Mucosa of rectum (tissue), 2 donors: ENCODE measurements around the gene CNOT4.

Experiments
- H3K27ac ChIP-seq, 2 donors: one replicate each; pipeline ENCODE4 v1.7.0; 2013; ENCODE audit warnings: inconsistent platforms in 2 of 2, low read depth in 2 of 2, low read length in 2 of 2
- H3K27me3 ChIP-seq, 2 donors: one replicate each; pipeline ENCODE4 v1.7.0; 2013; ENCODE audit warnings: low read length in 2 of 2; ENCODE audit not compliant: control insufficient read depth in 2 of 2, insufficient read depth in 2 of 2
- H3K36me3 ChIP-seq, 2 donors: one replicate each; pipeline ENCODE4 v1.7.0; 2013; ENCODE audit warnings: low read length in 2 of 2; ENCODE audit not compliant: control insufficient read depth in 2 of 2, insufficient read depth in 2 of 2
- H3K4me1 ChIP-seq, 2 donors: one replicate each; pipeline ENCODE4 v1.7.0; 2013; ENCODE audit warnings: low read length in 2 of 2, mild to moderate bottlenecking in 1 of 2; ENCODE audit not compliant: control insufficient read depth in 2 of 2, insufficient read depth in 2 of 2
- H3K4me3 ChIP-seq, 2 donors: one replicate each; pipeline ENCODE4 v1.7.0; 2013; ENCODE audit warnings: low read length in 2 of 2
- H3K9ac ChIP-seq, 2 donors: one replicate each; pipeline ENCODE4 v1.7.0; 2013; ENCODE audit warnings: low read length in 2 of 2, low read depth in 1 of 2, mild to moderate bottlenecking in 1 of 2
- H3K9me3 ChIP-seq, 2 donors: one replicate each; pipeline ENCODE4 v1.7.0; 2013; ENCODE audit warnings: low read length in 2 of 2; ENCODE audit not compliant: control insufficient read depth in 2 of 2
- donor health status: healthy.
- donor health status: Normal muscosa, but diverticular disease.

CNOT4 gene

DNA sequence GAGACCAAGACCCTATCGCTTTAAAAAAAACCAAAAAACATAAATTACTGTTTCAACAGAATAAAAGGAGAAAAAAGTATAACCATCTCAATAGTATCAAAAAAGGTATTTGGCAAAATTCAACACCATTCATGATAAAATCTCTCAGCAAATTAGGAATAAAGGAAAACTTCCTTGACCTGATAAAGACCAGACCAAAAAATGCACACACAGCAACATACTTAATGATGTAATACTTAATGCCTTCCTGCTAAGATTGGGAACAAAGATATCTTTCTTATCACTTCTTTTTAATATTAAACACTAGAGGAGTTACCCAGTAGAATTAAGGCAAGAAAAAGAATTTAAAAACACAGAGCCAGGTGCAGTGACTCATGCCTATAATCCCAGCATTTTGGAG, 79.3 kb downstream of the CNOT4 start:
- Histone ChIP-seq H3K9me3 (no peaks in the 10 kb centered on the region), H3K27me3 (no peaks in the 10 kb centered on the region), H3K36me3 (peaks cover 3 to 4% of the 10 kb centered on the region in 2 donors), H3K9ac (no peak overlapping the region), H3K4me3 (no peak overlapping the region), H3K27ac (no peak overlapping the region), H3K4me1 (no peaks in the 10 kb centered on the region)

DNA sequence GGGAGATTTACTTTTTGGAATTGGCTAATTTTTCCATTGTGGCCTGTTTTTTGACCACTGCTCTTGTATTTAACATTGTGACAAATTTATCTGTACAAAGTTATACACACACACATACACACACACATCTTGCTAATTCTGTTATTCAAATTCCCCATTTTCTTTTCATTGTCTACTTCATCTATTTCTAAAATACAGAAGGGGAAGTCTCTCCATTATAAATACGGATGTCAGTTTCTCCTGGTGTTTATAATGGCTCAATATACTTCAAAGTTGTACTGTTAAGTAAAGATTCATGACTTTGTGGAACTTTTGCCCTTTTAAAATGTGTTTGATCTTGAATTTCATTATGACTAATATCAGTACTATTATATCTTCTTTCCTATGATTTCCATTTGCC, 81.0 kb downstream of the CNOT4 start:
- no peak overlapping the region for H3K9ac ChIP-seq
- no peaks in the 10 kb centered on the region for H3K9me3 ChIP-seq
- H3K36me3 ChIP-seq = peaks cover 0 to under 1% of the 10 kb centered on the region in 2 donors
- H3K4me1 ChIP-seq = no peaks in the 10 kb centered on the region
- H3K4me3 ChIP-seq = no peak overlapping the region
- no peak overlapping the region for H3K27ac ChIP-seq
- no peaks in the 10 kb centered on the region for H3K27me3 ChIP-seq

DNA sequence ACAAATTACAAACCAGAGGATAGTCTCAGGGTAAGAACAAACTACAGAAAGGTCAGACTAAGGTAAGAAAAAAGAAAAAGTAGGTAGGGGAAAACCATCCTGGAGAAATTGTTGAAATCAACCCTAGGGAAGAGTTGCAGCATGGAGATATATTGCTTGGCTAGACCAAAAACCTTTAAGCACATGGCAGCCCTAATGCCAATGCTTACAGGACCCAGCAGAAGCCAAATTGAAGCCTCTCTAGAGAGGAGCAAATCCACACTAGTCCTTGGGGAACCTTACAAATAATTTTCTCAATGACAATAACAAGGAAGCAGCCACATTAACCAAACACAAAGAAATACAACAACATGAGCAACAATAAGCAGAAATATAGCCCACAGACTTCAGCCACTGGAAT, 81.9 kb downstream of the CNOT4 start:
- no peak overlapping the region for H3K4me3 ChIP-seq
- H3K27me3 ChIP-seq = no peaks in the 10 kb centered on the region
- no peak overlapping the region for H3K27ac ChIP-seq
- H3K9me3 ChIP-seq = no peaks in the 10 kb centered on the region
- no peak overlapping the region for H3K9ac ChIP-seq
- H3K4me1 ChIP-seq = no peaks in the 10 kb centered on the region
- no peaks in the 10 kb centered on the region for H3K36me3 ChIP-seq

DNA sequence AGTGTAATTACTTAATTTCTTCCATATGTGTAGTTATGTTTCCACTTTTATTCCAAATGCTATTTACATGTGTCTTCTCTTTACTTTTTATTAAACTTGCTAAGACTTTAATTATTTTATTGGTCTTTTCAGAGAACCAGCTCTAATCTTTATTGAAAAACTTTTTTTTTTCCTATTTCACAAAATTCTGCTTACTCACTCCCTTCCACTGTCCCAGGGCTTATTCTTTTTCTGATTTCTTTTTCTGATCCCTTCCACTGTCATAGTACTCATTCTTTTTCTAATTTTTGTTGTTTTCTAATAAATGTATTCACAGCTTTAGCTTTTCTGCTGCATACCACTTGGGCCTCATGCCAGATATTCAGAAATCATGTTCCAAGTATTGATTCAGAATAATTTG, 82.7 kb downstream of the CNOT4 start:
- Histone ChIP-seq H3K27me3 (no peaks in the 10 kb centered on the region), H3K9me3 (no peaks in the 10 kb centered on the region), H3K27ac (no peak overlapping the region), H3K9ac (no peak overlapping the region), H3K4me3 (no peak overlapping the region), H3K4me1 (no peaks in the 10 kb centered on the region), H3K36me3 (no peaks in the 10 kb centered on the region)

DNA sequence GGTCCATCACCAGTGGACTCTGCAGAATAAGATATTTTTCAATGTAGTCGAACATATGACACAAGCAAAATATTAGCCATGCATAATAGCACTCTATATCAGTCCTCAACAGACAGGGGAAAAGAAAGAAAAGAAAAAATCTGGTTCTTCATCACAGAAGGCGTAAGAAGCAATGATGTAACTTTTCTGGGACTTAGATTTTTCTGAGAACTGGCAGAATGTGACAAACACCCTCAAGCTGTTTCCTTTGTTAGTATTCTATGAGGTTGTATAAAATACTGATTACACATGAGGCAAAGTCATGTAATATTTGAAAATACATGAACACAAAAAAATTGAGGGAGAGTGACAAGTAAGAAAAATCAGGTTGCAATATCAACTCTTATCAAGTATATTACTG, 84.9 kb downstream of the CNOT4 start:
- Histone ChIP-seq H3K27ac (no peak overlapping the region), H3K27me3 (no peaks in the 10 kb centered on the region), H3K4me3 (no peak overlapping the region), H3K4me1 (no peaks in the 10 kb centered on the region), H3K9me3 (no peaks in the 10 kb centered on the region), H3K9ac (no peak overlapping the region), H3K36me3 (no peaks in the 10 kb centered on the region)

DNA sequence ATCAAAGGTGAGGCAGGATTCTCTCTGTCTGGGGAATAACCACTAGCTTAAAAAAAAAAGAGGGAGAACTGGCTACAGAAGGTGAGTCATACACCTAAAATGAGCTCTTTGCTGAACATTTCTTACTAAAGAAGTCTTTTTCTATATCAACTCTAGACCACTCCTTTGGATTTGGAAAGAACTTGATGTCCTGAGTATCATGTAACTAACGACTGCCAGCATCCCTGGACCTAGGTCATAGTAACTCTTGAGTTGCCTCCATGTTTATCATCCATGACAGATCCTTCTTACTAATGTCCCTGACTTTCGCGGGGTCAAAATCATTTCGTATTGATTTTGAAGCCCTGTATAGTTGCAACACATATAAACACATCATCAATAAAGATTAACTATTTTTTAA, 89.1 kb downstream of the CNOT4 start:
- no peak overlapping the region for H3K9ac ChIP-seq
- H3K9me3 ChIP-seq = no peaks in the 10 kb centered on the region
- no peak overlapping the region for H3K4me3 ChIP-seq
- no peak overlapping the region for H3K27ac ChIP-seq
- H3K36me3 ChIP-seq = peaks cover 0 to 6% of the 10 kb centered on the region in 2 donors
- H3K4me1 ChIP-seq = no peaks in the 10 kb centered on the region
- H3K27me3 ChIP-seq = no peaks in the 10 kb centered on the region

DNA sequence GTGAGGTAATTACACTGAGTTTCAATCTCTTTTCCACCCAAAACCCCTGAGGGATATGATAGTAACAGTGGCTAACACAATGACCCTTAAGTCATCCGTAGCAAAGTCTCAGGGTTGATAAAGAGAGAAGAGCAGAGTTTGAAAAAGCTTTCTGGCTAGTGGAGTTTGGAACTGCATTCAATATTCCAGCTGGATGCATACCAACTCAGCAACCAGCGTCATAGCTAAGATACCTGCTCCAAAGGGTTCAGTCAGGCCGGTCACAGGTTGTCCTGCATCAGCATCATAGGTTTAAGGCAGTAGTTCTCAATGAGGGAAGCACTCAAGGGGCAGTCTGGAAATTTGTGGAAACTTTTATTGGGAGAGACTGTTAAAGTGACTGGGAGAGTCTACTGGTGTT, 93.5 kb downstream of the CNOT4 start:
- peaks cover 0 to 8% of the 10 kb centered on the region in 2 donors for H3K36me3 ChIP-seq

DNA sequence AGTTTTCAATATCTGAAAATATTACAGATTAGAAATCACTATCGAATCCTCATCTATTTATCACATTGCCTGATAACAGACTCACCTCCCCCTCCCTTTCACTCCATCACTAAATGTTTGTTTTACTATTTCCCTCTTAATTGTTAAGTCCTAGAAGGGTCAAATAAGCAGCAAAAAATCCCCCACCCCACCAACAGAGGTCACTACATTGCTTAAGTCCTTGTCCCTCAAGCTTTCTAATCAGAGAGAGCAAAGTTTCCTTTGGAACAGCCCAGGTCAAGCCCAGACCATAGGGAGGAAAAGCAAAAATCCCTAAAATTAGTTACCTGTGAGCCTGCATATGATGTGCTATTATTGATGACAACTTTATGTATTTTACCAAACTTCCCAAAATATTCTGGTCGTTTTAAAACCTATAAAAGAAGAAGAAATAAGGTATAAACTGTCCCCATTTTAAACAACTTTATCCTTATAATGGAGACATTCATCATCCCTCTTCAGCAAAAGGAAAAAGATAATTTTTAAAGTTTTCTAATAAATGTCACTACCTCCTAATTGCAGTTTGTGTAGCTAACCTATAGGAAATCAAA, 95.0 kb downstream of the CNOT4 start:
- H3K9ac ChIP-seq = no peak overlapping the region
- no peak overlapping the region for H3K27ac ChIP-seq
- no peak overlapping the region for H3K4me3 ChIP-seq
- no peaks in the 10 kb centered on the region for H3K9me3 ChIP-seq
- peaks cover 0 to 8% of the 10 kb centered on the region in 2 donors for H3K36me3 ChIP-seq
- H3K4me1 ChIP-seq = no peaks in the 10 kb centered on the region
- no peaks in the 10 kb centered on the region for H3K27me3 ChIP-seq

More for the DNA sequence above, 93.5 kb downstream of the CNOT4 start:
- Histone ChIP-seq H3K4me1 (no peaks in the 10 kb centered on the region), H3K27me3 (no peaks in the 10 kb centered on the region), H3K9ac (no peak overlapping the region), H3K4me3 (no peak overlapping the region), H3K27ac (no peak overlapping the region), H3K9me3 (no peaks in the 10 kb centered on the region)

DNA sequence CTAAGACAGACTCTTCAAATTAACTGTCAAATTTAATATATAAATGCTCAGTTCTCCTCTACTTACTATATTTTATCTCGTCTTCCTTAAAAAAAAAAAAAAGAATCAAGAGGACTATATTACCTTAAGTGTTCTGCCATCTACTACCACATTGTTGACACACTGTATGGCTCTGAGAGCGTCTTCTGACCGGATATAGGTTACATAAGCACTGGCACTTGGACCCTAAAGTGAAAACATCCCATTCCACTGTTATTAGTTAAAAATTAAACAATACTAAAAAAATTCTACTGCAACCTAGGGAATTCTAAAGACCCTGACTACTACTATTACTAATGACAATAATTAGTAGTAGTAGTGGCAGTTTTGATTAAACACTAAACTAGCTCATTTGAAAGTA, 95.7 kb downstream of the CNOT4 start:
- Histone ChIP-seq H3K27me3 (no peaks in the 10 kb centered on the region), H3K36me3 (peaks cover 0 to 8% of the 10 kb centered on the region in 2 donors), H3K9me3 (no peaks in the 10 kb centered on the region), H3K27ac (no peak overlapping the region), H3K4me3 (no peak overlapping the region), H3K9ac (no peak overlapping the region), H3K4me1 (no peaks in the 10 kb centered on the region)

DNA sequence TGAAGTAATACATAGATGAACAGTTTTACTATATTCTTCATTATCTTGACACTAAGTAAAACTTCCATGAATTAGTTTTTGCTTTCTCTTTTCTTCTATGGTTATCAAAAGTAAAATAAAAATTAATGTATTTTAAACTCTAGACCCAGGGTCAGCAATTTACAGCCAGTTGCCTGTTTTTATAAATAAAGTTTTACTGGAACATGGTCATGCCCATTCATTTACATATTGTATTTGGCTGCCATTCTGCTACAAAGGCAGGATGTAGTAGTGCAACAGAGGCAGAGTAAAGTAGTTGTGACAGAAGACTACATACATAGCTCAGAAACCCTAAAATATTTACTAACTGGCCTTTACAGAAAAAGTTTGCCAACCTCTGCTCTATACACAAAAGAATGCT, 98.8 kb downstream of the CNOT4 start:
- Histone ChIP-seq H3K9me3 (no peaks in the 10 kb centered on the region), H3K9ac (no peak overlapping the region), H3K4me1 (no peaks in the 10 kb centered on the region), H3K27ac (no peak overlapping the region), H3K27me3 (no peaks in the 10 kb centered on the region), H3K36me3 (peaks cover 2 to 6% of the 10 kb centered on the region in 2 donors), H3K4me3 (no peak overlapping the region)

DNA sequence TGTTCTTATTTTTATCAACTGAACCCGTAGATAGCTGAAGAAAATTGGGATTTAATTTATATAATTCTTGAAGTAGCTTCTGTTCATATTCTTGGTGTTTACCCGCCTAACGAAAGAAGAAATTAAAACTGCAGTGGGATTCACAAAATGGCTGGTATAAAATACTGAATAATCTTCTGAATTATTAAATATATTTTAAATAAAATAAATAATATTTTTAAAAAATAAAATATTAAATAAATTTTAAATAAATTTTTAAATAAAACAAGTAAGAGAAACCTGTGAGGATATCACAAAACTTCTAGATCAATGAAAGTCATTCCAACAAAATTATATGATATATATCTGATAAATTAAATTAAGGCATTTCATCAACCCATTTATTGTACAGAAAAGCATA, 99.4 kb downstream of the CNOT4 start:
- Histone ChIP-seq H3K9ac (no peak overlapping the region), H3K27ac (no peak overlapping the region), H3K9me3 (no peaks in the 10 kb centered on the region), H3K36me3 (peaks cover 2 to 6% of the 10 kb centered on the region in 2 donors), H3K4me1 (no peaks in the 10 kb centered on the region), H3K27me3 (no peaks in the 10 kb centered on the region), H3K4me3 (no peak overlapping the region)
